HK-2 (cell line): Measurements from ENCODE around the gene PLVAP.

Experiments
- DNase-seq: peaks from one replicate; pipeline ENCODE4 v3.0.0-alpha.2; 2018; ENCODE audit not compliant: unreplicated experiment

Gene PLVAP, protein sequence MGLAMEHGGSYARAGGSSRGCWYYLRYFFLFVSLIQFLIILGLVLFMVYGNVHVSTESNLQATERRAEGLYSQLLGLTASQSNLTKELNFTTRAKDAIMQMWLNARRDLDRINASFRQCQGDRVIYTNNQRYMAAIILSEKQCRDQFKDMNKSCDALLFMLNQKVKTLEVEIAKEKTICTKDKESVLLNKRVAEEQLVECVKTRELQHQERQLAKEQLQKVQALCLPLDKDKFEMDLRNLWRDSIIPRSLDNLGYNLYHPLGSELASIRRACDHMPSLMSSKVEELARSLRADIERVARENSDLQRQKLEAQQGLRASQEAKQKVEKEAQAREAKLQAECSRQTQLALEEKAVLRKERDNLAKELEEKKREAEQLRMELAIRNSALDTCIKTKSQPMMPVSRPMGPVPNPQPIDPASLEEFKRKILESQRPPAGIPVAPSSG

DNA sequence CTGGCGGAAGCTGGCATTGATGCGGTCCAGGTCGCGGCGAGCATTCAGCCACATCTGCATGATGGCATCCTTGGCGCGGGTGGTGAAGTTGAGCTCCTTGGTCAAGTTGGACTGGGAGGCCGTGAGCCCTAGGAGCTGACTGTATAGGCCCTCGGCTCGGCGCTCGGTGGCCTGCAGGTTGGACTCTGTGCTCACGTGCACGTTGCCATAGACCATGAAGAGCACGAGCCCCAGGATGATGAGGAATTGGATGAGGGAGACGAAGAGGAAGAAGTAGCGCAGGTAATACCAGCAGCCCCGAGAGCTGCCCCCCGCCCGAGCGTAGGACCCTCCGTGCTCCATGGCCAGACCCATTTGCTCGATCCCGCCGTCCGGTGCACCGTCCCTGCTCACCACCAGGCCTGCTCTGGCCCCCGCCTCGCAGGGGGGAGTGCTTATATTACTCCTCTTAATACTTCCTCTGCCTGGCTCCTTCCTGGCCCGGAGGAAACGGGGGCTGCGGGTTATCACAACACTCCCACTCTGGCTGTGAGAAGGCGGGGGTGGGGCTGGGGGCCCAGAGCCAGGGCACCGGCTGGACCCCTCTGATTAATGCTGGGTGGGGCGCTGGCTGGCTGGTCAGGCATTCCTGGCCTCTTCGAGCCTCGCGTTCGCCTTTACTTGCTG, at the start of gene PLVAP:
Gene PLVAP, minus strand, starts transcription at position 408 of the 666 bp plus-strand sequence. Its CDS starts 54 bp downstream, at position 354.
- DNase-seq = no peak

DNA sequence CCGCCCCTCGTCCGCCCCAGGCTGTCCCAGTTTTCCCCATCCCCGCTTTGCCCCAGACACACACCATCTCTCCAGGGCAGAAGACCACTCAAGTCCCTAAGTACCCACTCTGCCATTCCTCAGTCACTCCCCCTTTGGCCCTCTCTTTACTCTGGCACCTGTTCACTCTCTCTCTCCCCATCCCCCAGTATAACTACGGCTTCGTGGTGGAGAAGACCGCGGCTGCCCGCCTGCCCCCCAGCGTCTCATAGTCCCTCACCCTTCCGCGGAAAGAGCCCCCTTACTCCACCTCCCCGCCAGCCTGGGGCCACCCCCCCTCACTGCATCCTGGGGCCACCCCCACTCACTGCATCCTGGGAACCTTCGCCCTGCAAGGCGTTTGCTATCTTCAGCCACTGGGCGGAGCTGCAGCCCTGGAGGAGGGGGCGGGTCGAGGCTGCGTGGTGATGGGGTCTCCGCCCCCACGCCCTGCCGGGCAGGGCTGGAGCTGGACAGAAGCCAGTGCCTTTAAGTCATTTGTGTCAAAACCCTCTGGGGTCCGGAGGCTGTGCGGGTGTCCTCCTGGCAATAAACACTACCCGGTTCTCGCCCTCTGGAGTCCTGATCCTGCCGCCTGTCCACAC, 47.7 kb upstream of the PLVAP start:
- no peak for DNase-seq

DNA sequence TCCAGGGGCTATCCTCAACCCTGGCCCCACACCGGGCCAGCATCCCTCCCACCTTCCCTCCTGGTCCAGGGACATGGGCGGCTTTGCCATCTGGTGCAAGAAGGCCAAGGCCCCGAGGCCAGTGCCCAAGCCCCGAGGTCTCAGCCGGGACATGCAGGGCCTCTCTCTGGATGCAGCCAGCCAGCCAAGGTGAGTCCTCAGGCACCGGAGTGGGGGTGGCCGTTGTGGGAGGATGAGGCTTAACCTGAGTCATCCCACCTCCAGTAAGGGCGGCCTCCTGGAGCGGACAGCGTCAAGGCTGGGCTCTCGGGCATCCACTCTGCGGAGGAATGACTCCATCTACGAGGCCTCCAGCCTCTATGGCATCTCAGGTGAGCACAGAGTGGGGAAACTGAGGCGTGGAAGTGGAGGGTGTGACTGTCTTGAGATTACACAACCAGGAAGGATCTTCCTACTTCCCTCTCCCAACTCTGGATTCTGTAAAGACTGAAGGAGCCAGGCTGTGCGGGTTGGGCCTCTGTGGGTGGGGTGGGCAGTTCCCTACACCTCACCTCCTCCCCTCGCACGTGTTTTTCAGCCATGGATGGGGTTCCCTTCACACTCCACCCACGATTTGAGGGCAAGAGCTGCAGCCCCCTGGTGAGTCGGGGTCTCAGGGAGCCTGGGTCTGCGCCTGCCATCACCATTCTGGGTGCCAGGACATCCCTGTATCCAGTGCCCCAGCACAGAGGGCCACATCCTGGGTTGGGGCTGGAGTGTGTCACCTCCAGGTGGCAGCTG, 46.5 kb upstream of the PLVAP start:
- DNase-seq = no peak

DNA sequence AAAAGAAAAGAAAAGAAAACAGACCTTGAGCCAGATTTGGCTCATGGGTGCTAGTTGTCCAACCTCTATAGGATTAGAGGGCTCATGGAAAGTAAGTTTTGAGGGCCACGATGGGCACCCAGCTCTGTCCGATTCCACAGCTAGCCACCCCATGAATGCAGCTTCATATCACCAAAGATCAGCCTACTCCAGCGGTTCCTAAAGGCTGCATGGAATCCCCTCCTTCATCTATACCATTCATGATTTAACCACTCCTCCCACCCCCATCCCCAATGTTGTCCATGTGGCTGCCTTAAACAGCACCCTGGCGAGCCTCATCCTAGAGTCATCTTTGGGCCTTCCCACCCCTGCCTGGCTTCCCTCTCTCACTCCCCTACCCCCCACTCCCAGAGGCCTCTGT, 44.8 kb upstream of the PLVAP start:
- no peak for DNase-seq

DNA sequence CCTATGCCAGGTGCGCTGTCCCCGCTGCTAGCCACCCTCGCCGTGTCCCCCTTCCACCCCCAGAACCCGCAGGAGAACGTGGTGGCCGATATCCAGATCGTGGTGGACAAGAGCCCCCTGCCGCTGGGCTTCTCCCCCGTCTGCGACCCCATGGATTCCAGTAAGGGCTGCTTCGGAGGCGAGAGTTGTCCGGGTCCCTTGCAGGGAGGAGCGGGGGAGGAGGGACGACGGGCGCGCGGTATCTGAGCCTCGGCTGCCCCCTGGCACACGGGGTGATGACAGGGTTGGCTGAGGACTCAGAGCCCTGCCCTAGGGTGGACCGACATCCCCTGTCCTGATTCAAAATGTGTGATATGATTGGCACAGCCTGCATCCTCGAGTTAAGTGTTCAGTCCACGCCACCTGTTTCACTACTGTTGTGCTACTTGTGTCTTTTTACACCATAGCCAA, 43.4 kb upstream of the PLVAP start:
- DNase-seq = peak; percentile 56

DNA sequence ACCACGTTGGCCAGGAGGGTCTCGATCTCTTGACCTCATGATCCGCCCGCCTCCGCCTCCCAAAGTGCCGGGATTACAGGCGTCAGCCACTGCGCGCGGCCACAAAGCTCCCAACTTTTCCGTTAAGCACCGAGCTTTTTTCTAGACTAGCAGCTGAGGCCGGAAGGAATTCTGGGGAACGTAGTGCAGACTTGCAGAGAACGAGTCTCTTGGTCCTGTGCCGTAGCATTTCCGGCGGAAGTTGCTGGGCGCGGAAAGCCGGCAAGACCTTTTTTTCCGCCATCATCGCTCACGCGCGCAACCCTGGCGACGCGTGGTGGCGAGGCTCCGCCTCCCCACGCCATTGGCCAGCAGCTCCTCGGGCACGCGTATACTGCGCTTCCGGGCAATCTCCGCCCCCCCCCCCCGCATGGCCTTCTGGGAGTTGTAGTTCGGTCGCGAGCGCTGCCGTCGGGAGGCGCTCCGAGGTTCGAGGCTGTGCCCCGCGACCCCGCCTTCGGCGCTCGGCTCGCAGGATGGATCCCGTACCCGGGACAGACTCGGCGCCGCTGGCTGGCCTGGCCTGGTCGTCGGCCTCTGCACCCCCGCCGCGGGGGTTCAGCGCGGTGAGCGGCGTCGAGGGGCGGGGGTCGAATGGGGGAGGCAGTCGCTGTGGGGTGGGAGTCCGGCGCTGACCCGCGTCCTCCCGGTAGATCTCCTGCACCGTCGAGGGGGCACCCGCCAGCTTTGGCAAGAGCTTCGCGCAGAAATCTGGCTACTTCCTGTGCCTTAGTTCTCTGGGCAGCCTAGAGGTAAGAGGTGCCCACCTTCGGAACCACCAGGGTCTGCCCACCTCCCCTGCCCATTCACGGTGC, 42.7 kb upstream of the PLVAP start, which contains the start of gene MVB12A:
Gene MVB12A, plus strand, starts transcription at position 427 of the 854 bp plus-strand sequence. Its CDS starts 89 bp downstream, at position 516.
- peak; percentile 98 for DNase-seq

DNA sequence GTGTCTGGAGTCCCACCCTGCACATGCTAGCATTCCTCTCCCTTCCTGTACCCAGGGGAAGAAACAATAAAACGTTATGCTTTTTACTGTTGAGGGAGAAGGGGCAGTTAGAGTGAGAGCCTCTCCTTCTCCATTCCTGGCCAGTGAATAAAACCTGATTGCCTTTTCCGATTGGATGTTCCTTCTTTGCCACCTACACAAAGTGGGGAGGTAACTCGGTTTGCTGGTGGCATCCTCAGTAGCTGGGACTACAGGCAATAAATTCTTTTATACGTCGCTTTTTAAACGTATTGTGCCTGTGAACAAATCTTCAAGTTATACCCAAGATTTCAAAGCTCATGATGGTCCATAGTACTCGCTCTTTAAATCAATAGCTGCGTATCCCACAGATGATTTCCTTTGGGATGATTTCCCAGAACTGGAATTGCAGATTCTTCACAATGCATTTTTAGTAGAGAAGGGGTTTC, 42.0 kb upstream of the PLVAP start:
- no peak for DNase-seq

DNA sequence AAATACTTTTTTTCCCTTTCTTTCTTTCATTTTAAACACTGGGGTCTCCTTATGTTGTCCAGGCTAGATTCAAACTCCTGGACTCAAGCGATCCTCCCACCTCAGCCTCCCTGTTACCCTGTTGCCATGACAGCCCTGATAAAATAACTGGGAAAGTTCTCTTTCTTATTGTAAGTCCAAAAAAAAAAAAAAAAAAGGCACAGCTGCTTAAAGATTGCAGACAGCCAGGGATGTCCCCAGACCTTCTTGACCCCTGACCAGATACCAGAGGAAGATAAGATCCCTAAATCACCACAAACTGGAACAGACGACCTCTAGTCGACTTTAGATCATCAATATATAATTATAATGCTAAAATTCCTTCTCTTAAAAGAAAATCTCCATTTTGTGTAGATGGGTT, 41.6 kb upstream of the PLVAP start:
- DNase-seq = no peak

DNA sequence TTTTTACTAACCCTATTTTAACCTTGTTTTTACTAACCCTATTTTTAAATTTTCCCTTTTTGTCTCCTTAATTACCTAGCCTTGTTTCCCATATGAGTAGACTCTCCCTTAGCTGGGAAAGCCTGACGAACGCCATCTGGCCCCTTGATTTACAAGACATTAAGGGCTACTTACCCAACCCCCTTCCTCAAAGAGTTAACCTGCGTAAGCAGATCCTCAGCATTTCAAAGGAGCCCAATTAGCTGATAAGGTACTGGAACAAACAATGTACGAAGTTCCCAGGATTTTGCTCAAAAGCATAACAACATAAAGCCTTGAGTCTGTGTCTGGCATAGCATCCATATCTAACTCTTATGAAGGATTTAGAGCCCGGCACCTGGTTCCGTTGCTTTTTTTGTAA, 38.0 kb upstream of the PLVAP start:
- no peak for DNase-seq

DNA sequence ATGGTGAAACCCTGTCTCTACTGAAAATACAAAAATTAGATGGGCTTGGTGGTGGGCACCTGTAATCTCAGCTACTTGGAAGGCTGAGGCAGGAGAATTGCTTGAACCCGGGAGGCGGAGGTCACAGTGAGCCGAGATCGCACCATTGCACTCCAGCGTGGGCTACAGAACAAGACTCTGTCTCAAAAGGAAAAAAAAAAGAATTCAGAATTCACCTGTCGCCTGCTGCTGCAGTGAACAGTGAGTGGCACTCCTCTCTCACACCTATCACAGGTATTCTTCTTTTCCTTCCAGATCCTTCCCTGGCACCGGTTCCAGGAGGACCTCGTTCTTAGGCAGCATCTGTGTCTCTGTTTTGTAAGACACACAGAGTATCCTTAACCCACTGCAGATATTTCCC, 37.0 kb upstream of the PLVAP start:
- DNase-seq = no peak

DNA sequence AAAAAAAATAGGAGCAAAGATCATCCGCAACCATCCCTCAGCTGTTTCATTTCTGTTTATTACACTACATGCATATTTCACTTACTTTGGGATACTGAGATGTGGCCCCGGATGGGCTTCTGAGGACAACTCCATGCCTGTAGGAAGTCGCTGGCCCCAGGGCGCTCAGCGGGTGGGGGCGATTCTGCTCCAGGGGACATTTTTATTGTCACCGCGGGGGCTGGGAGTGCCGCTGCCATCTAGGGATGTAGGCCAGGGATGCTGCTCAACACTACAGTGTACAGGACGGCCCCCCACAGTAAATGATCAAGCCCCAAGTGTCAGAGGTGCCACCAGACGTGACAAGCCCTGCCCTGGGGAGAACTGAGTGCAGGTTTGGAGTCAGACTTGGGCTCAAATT, 34.7 kb upstream of the PLVAP start:
- no peak for DNase-seq

DNA sequence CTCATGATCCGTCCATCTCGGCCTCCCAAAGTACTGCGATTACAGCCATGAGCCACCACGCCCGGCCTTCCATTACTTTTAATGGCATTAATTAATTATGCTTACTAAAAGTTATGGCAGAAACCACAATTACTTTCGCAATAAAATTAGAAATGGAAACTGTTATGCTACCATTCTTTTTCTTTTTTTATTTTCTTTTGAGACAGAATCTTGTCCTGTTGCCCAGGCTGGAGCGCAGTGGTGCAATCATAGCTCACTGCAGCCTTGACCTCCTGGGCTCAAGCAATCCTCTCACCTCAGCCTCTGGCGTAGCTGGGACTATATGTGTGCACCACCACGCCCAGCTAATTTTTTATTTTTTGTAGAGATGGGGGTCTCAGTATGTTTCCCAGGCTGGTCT, 32.8 kb upstream of the PLVAP start:
- no peak for DNase-seq

DNA sequence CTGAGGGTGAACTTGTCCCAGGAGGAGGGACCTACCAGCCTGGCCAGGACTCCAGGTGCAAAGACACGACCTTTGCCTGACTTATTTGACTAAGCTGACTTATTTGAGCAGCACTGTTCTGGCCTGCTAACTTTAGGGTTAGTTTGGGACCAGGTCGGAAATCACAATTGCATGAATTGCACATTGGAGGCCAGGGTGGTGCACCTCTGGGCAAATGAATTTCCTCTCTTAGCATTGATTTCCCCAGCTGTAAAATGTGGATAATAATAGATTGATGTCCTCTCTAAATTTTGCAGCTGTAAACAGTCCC, 29.7 kb upstream of the PLVAP start:
- no peak for DNase-seq

DNA sequence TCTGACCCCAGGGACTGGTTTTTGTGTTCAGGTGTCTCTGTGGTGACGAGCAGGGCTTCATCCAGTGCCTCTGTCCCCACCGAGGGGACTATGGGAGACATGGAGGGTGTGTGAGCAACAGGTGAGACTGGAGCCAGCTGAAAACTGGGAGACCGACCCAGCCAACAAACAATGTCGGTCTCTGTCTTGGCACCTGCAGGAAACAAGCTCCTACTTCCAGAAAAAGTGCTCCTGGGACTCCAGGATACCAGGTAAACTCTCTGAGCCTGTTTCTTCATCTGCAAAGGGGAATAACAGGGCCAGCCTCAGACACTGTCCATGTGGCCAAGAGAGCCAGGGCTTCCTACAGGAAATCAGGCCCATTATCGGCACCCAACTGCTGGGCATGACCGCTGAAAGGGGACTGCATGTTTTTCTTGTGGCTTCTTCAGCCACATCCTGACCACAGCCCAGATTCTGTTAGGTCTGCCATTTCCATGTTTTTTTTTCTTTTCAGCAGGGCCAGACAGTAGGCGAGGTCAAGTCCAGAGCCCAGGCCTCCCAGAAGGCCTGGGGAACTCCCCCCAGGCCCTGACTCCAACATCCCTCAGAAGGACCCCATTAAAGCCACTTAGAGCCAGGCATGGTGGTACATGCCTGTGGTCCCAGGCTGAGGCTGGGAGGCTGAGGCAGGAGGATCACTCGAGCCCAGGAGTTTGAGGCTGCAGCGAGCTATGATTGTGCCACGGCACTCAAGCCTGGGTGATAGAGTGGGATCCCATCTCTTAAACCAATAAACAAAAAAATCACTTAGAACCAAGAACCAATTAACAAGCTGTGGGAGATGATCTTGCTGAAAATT, 29.1 kb upstream of the PLVAP start:
- peak; percentile 68 for DNase-seq

DNA sequence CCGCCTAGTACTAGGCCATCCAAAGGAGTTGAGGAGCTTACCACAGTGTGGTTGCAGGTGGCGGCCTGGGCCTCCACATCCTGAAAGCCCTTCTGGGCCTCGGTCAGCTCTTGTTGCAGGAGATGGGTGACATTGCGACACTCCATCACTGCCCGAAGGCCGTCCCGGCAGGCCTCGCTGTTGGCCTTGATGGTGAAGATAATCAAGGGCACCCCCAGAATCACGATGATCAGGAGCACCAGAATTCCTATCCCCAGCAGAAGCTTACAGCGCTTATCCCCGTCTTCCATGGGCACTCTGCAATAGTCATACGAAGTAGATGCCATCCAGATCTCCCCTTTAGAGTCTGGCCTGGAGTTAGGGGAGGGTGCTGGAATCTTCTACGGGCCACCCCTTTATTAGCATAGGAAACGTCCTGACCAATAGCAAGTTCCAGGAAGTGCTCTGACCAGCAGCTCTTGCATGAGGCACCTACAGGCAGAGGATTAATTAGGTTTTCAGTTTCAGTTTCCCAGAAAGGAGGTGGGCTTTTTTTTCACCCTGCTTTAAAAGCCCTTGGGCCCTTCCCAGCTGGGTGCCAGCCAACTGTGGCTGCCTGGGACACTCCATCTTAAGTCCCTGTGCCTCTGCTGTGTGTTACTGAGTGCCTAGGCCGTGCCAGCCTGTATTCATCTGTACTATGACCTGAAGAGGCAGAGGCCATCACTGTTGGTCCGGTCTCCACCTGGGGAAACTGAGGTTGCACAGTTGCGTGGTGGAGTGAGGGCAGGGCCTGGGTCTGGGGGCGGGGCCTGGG, 28.3 kb upstream of the PLVAP start, which contains the start of gene BST2:
Gene BST2, minus strand, starts transcription at position 381 of the 796 bp plus-strand sequence. Its CDS starts 55 bp downstream, at position 326.
- DNase-seq = peak; percentile 66

DNA sequence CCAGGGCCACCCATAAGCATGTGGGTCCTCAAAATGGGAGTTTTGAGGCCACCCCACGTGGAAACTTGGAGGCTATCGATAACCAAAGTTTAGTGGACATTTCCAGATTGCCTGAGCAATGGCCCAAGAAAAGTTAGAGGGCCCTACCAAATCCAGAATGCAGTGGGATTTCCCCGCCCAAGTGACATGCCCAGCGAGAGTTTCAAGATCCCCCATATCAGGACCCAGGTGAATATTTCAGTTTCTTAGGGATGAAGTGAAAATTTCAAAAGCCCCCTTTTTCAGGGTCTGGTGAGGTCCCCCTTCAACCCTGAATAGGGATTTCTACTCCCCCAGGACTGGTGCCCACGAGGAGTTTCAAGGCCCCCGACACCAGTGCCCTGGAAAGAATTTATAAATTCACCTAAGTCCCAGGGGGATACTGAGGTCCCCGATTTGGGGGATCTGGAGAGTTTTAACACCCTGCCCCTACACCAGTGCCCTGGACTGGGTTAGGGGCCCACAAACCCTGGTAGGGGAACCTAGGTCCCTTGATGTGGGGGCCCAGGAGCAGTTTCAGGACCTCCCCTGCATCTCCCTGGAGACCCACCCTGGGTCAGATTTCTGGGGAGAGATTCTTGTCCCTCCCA, 27.6 kb upstream of the PLVAP start:
- no peak for DNase-seq

DNA sequence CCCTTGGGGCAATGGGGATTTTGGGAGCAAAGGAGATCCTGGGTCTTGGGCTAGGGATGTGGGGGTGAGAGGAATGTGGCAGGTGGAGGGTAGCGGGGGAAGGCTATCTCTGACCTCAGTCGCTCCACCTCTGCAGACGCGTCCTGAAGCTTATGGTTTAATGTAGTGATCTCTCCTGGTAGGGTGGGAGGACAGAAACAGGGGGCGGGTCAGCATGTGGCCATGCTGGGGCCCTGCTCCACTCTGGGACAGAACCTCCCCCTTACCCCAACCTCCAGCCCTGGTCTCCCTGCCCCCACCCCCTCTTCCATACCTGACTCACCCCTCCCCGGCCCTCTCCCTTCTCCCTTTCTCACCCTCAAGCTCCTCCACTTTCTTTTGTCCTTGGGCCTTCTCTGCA, 26.9 kb upstream of the PLVAP start:
- no peak for DNase-seq
